ENCODE data around the gene LIAS. TPM values are rescaled to one million over a fixed set of nuclear protein-coding genes. Genes with fewer than 3 reads are reported as not detected.

The LIAS gene
- total RNA-seq, 2 donors from 2014 or later: 6.9 to 18.7 TPM

DNA sequence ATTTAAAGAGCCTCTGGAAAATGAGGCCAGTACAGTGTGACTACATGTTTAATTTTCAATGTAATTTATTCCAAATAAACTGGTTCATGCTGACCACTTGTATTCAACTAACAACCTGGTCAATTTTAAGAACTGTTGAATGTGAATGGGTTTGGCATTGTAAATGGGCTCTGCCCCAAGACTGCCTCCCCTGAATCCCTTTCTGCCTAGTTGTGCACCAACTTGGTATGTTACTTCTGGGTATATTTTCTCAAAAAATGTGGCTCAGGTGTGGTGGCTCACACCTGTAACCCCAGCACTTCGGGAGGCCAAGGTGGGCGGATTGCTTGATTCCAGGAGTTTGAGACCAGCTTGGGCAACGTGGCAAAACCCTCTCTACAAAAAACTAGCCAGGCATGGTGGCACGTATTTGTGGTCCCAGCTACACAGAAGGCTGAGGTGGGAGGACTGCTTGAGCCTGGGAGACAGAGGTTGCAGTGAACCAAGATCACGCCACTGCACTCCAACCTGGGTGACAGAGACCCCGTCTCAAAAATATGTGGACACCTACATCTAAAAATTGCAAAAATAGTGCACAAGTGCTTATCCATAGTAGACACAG, 7.3 kb upstream of the LIAS start:
- no peak for DNase-seq (ENCODE audit: low spot score)
- H3K4me1 ChIP-seq: peaks cover 0 to 21% of the 10 kb centered on the region in 2 donors
- no peak for TF ChIP-seq CTCF (IDR thresholded peaks at IDR 0.05)
- peaks cover 58% of the 10 kb centered on the region for H3K36me3 ChIP-seq
- H3K27ac ChIP-seq: no peak overlapping the region
- no peaks in the 10 kb centered on the region for H3K27me3 ChIP-seq
- H3K9me3 ChIP-seq: no peaks in the 10 kb centered on the region
- no peak overlapping the region for H3K4me3 ChIP-seq

- Histone ChIP-seq H3K36me3 (peaks cover 66% of the 10 kb centered on the region), H3K27me3 (no peaks in the 10 kb centered on the region), H3K4me3 (no peak overlapping the region), H3K9me3 (no peaks in the 10 kb centered on the region), H3K4me1 (peaks cover 2 to 21% of the 10 kb centered on the region in 2 donors), H3K27ac (no peak overlapping the region)
- no peak for TF ChIP-seq CTCF (IDR thresholded peaks at IDR 0.05)
- DNase-seq (ENCODE audit: low spot score): no peak
Measured at GRCh38 chr4:39452153-39452859, 6.5 kb upstream of the LIAS start.

GRCh38 chr4:39452860-39453587, 5.8 kb upstream of the LIAS start:
- no peak for DNase-seq (ENCODE audit: low spot score)
- H3K4me1 ChIP-seq: peaks cover 2 to 24% of the 10 kb centered on the region in 2 donors
- no peaks in the 10 kb centered on the region for H3K27me3 ChIP-seq
- no peak overlapping the region for H3K27ac ChIP-seq
- no peaks in the 10 kb centered on the region for H3K9me3 ChIP-seq
- no peak overlapping the region for H3K4me3 ChIP-seq
- H3K36me3 ChIP-seq: peaks cover 72% of the 10 kb centered on the region
- TF ChIP-seq CTCF (IDR thresholded peaks at IDR 0.05): no peak

DNA sequence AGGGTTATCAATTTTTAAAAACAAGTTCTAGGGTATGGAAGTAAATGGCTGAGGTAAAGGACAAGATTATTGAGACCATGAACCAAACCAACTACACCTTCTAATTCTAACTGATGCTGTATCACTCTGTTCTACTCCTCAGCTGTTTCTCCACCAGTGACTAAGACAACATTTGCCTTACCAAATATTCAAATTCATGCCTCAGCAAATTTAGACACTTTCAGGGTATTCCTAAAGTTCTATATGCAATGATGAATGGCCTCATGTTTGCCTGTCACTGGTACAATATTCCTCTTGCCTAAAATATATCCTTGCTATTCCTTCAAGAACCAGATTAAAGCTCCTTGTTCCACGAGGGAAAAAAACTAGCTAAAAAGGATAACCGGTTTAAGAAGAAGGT, 5.1 kb upstream of the LIAS start:
- no peak for DNase-seq (ENCODE audit: low spot score)
- TF ChIP-seq CTCF (IDR thresholded peaks at IDR 0.05): no peak
- H3K9me3 ChIP-seq: no peaks in the 10 kb centered on the region
- H3K36me3 ChIP-seq: peaks cover 72% of the 10 kb centered on the region
- H3K27ac ChIP-seq: no peak overlapping the region
- peaks cover 2 to 25% of the 10 kb centered on the region in 2 donors for H3K4me1 ChIP-seq
- no peak overlapping the region for H3K4me3 ChIP-seq
- no peaks in the 10 kb centered on the region for H3K27me3 ChIP-seq

DNA sequence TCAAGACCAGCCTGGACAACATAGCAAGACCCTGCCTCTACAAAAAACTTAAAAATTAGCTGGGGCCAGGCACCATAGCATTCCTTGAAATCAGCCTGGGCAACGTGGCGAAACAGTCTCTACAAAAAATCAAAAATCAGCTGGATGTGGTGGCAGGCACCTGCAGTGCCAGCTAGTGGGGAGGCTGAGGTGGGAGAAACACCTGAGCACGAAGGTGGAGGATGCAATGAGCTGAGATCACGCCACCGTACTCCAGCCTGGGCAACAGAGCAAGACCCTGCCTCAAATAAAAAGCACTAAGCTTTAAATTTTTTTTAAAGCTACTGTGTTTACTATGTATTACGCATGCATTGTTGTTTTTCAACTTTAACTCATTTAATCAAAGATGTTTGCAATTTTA, 3.4 kb upstream of the LIAS start:
- peaks cover 2 to 32% of the 10 kb centered on the region in 2 donors for H3K4me1 ChIP-seq
- no peak for TF ChIP-seq CTCF (IDR thresholded peaks at IDR 0.05)
- no peak overlapping the region for H3K4me3 ChIP-seq
- H3K9me3 ChIP-seq: no peaks in the 10 kb centered on the region
- H3K36me3 ChIP-seq: peaks cover 72% of the 10 kb centered on the region
- no peaks in the 10 kb centered on the region for H3K27me3 ChIP-seq
- H3K27ac ChIP-seq: no peak overlapping the region
- no peak for DNase-seq (ENCODE audit: low spot score)

Data from right atrium auricular region (tissue), 2 donors.